Measurements from ENCODE around the gene HOOK1.
"Not testable (repeated sequence)": the region's sequence is repeated elsewhere in the genome, so short reads cannot be mapped to it uniquely, and the experiment has no call there.

HOOK1 gene

DNA sequence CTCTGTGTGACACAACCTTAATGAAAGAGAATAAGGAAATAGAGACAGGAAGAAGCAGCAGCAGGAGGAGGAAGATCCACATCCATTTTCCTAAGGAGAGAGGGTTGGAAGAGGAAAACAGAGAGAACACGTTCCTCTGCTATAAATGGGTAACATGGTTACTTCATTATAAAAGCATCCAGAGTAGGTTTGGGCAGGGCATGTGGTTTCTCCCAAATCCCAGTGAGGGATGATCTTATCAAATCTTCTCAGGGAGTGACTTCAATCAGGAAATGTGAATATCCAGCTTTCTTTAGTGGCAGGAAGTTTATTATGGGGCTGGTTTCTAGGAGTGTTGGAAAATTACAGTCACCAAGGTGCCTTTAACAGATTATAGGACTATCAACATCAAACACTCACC, 100.8 kb downstream of the HOOK1 start:
- Histone ChIP-seq H3K27me3 (ENCODE audit: insufficient read depth, low read length) (peaks cover 16% of the 10 kb centered on the region), H2AFZ (ENCODE audit: low read length, unreplicated experiment) (no peak overlapping the region), H3K4me3 (ENCODE audit: low read depth, low read length) (no peak overlapping the region), H3K4me1 (ENCODE audit: control insufficient read depth, insufficient read depth, low read length, unreplicated experiment) (no peaks in the 10 kb centered on the region), H3K79me2 (ENCODE audit: control insufficient read depth, insufficient read depth, low read length, unreplicated experiment) (no peaks in the 10 kb centered on the region), H3K36me3 (ENCODE audit: insufficient read depth, low read length) (no peaks in the 10 kb centered on the region), H3K27ac (ENCODE audit: low read depth, low read length) (no peak overlapping the region)

DNA sequence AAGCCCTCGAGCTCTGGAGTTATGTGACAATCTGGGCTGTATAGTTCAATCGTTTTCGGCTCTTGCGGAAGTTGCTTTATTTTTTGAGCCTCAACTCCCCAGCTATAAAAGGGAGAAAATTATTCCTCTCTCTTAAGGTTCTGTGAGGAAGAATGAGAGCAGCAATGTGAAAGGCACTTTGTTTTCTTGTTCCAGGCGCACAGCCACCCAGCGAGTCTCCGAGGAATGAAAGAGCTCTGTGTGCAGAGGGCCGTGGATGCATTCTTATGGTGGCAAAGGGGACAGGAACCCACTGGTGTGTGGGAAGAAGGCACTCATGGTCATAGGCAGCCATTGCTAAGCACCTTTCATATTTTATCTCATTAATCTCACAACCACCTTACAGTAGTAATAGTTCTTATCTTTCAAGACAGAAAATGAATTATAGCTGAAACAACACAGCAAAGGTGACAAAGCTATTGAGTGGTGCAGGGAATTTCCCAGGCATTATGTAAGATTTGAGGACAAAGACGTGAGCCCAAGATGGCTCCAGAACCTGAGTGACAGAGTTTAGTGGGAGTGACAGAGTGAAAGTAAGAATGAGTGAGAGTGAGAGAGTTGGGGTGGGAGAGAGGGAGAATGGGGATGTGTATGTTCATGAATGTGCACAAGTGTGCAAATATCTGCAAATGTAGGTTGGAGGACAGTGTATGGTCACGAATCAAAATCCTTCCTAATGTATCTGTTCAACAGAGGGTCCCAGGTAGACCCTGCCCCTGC, 102.5 kb downstream of the HOOK1 start:
- Histone ChIP-seq H3K27ac (ENCODE audit: low read depth, low read length) (no peak overlapping the region), H3K79me2 (ENCODE audit: control insufficient read depth, insufficient read depth, low read length, unreplicated experiment) (no peaks in the 10 kb centered on the region), H2AFZ (ENCODE audit: low read length, unreplicated experiment) (no peak overlapping the region), H3K4me1 (ENCODE audit: control insufficient read depth, insufficient read depth, low read length, unreplicated experiment) (no peaks in the 10 kb centered on the region), H3K36me3 (ENCODE audit: insufficient read depth, low read length) (no peaks in the 10 kb centered on the region), H3K27me3 (ENCODE audit: insufficient read depth, low read length) (peaks cover 12% of the 10 kb centered on the region), H3K4me3 (ENCODE audit: low read depth, low read length) (no peak overlapping the region)

DNA sequence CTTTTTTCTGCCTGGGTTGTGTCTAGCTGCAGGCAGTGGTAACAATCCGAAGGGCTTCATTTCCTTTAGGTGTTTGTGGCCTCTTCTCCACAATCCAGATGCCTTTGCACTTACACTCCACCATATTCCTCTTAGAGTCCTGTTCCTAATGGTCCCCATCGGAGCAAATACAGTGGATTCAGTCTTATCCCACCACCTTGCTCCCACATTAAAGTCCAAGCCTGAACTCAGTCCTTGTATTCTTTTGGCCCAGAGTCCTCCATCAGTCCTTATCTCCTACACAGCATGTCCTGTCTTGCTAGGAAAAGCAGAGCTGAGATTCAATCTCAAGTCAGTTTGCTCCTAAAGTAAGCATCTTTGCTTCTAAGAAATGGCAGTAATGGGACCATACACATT, 103.0 kb downstream of the HOOK1 start:
- no peak overlapping the region for H2AFZ ChIP-seq (ENCODE audit: low read length, unreplicated experiment)
- no peaks in the 10 kb centered on the region for H3K4me1 ChIP-seq (ENCODE audit: control insufficient read depth, insufficient read depth, low read length, unreplicated experiment)
- H3K36me3 ChIP-seq (ENCODE audit: insufficient read depth, low read length) = no peaks in the 10 kb centered on the region
- no peak overlapping the region for H3K27ac ChIP-seq (ENCODE audit: low read depth, low read length)
- H3K27me3 ChIP-seq (ENCODE audit: insufficient read depth, low read length) = peaks cover 16% of the 10 kb centered on the region
- H3K79me2 ChIP-seq (ENCODE audit: control insufficient read depth, insufficient read depth, low read length, unreplicated experiment) = no peaks in the 10 kb centered on the region
- no peak overlapping the region for H3K4me3 ChIP-seq (ENCODE audit: low read depth, low read length)

DNA sequence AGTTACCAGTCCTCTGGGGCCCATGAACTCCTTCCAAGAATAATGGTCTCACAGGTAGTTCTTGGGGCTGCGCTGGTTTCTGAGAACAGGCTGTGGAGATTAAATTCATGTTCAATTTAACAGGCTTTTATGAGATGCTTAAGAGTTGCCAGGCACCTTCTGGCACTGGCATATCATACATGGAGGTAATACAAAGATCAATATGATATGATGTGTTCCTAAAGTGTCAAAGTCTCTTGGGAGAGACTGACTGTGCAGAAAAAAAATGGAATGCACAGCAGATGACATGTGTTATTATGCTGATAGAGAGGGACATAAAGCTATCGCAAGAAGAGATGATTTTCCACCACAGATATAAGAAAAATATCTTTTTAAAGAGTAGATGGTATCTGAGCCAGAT, 105.0 kb downstream of the HOOK1 start:
- no peaks in the 10 kb centered on the region for H3K79me2 ChIP-seq (ENCODE audit: control insufficient read depth, insufficient read depth, low read length, unreplicated experiment)
- no peak overlapping the region for H3K27ac ChIP-seq (ENCODE audit: low read depth, low read length)
- H3K4me1 ChIP-seq (ENCODE audit: control insufficient read depth, insufficient read depth, low read length, unreplicated experiment) = no peaks in the 10 kb centered on the region
- peaks cover 23% of the 10 kb centered on the region for H3K27me3 ChIP-seq (ENCODE audit: insufficient read depth, low read length)
- H2AFZ ChIP-seq (ENCODE audit: low read length, unreplicated experiment) = no peak overlapping the region
- no peak overlapping the region for H3K4me3 ChIP-seq (ENCODE audit: low read depth, low read length)
- H3K36me3 ChIP-seq (ENCODE audit: insufficient read depth, low read length) = no peaks in the 10 kb centered on the region

DNA sequence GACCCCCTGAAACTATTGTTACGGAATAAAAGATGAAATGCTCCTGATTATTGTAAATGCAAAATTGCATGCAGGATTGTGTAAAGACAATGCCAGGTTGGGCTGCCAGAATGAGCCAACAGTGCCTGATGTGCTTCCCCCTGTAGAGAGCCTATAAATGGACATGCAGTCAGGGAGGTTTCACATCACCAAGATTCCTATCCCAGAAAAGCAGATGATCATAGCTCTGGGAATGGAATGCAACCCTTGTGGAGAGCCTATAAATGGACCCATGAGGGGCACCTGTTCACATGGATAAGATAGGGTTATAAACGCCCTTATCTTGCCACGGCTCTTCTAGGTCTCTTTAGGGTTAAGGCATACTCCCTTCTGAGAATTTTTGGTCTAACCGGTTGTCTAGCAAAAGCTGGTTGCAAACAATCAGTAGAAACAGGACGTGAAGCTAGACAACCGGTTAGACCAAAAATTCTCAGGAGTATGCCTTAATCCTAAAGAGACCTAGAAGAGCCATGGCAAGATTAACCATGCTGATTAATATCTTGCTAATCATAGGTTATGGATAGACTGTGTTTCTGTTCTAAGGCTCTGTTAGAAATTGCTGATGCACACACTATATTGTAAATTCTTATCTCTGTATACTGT, 106.6 kb downstream of the HOOK1 start:
- H3K4me3 ChIP-seq (ENCODE audit: low read depth, low read length); H3K27ac ChIP-seq (ENCODE audit: low read depth, low read length); H2AFZ ChIP-seq (ENCODE audit: low read length, unreplicated experiment); H3K4me1 ChIP-seq (ENCODE audit: control insufficient read depth, insufficient read depth, low read length, unreplicated experiment); H3K36me3 ChIP-seq (ENCODE audit: insufficient read depth, low read length); H3K79me2 ChIP-seq (ENCODE audit: control insufficient read depth, insufficient read depth, low read length, unreplicated experiment): not testable (repeated sequence)
- H3K27me3 ChIP-seq (ENCODE audit: insufficient read depth, low read length) = peaks cover 37% of the 10 kb centered on the region

DNA sequence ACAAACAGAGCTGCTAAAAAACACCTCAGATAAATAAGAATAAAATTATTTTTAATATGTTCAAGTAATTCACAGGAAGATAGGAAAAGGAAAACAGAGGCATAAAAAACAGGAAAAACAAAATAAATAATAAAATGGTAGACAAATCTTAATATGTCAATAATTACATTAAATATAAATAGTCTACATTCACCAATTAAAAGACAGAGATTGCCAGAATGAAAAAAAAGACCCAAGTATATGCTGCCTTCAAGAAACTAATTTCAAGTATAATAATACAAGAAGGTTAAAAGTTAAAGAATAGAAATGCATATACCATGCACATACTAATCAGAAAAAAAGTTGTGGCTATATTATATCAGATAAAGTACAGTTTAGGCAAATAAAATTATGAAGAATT, 109.9 kb downstream of the HOOK1 start:
- Histone ChIP-seq H3K36me3 (ENCODE audit: insufficient read depth, low read length) (no peaks in the 10 kb centered on the region), H3K27ac (ENCODE audit: low read depth, low read length) (no peak overlapping the region), H3K79me2 (ENCODE audit: control insufficient read depth, insufficient read depth, low read length, unreplicated experiment) (no peaks in the 10 kb centered on the region), H2AFZ (ENCODE audit: low read length, unreplicated experiment) (no peak overlapping the region), H3K27me3 (ENCODE audit: insufficient read depth, low read length) (peaks cover 51% of the 10 kb centered on the region), H3K4me3 (ENCODE audit: low read depth, low read length) (no peak overlapping the region), H3K4me1 (ENCODE audit: control insufficient read depth, insufficient read depth, low read length, unreplicated experiment) (no peaks in the 10 kb centered on the region)
